ENCODE measurements around the gene LRPAP1. TPM values are rescaled to one million over a fixed set of nuclear protein-coding genes. Genes with fewer than 3 reads are reported as not detected.

Gene LRPAP1
- total RNA-seq, 4 donors from 2014 or later: 88.5 to 201 (median 174) TPM

DNA sequence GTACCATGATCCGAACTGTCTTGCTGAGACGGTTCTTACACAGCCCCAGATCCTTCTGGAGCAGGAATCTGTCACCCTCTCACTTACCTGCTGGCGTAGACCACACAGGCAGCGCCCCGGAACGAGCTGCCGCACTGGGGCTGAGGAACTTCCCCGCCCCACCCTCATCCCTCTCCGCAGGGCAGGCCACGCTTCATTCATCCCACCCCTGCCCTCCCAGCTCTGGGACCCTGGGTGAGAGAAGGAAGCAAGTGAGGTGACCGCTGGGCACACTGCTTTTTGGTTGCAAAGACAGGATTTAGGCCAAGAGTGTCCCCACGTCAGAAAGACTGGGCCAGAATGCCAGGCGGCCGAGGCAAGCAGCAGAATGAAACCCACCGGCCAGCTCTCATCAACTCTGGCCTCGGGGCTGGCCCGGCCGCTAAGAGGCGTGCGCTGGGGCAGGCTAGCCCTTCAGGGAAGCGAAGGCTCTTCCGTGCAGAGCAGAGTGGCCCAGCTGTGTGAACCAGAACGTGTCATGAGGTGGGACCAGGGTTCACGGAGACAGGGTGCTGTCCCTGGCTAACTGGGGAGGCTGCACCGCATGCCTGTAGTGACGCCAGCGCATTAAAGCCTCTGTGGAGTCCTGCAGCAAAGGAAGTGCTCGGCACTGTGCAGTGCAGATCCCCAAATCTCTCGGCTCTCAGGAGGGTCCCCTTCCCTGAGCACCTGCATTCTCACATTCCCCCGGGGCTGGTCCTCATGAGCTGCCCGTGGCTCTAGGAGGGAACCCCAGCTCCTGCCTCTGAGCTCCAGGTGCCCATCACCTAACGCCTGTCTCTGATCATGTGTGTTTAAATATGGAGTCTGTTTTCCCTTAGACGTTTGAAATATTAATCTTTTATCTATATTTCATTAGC is 6.4 kb downstream of the LRPAP1 start:
- no peaks in the 10 kb centered on the region for H3K27me3 ChIP-seq
- no peak for DNase-seq (ENCODE audit: extremely low spot score)
- no peaks in the 10 kb centered on the region for H3K9me3 ChIP-seq
- 82% methylated on average over 32 of the region's 33 CpGs for WGBS
- H3K27ac ChIP-seq (replicated peaks in 1 of 4): no peak overlapping the region
- peaks cover 32 to 85% (median 71%) of the 10 kb centered on the region in 4 donors for H3K36me3 ChIP-seq
- TF ChIP-seq POLR2AphosphoS5 (IDR thresholded peaks at IDR 0.05): no peak
- intact Hi-C loops (cut with DNase I): no loop called here
- no peak overlapping the region for H3K4me3 ChIP-seq
- peaks cover 11 to 48% (median 18%) of the 10 kb centered on the region in 4 donors for H3K4me1 ChIP-seq

- DNase-seq (ENCODE audit: extremely low spot score): no peak
- Histone ChIP-seq H3K9me3 (no peaks in the 10 kb centered on the region), H3K36me3 (peaks cover 40 to 93% (median 80%) of the 10 kb centered on the region in 4 donors), H3K27me3 (no peaks in the 10 kb centered on the region), H3K4me1 (peaks cover 4 to 39% (median 10%) of the 10 kb centered on the region in 4 donors), H3K27ac (replicated peaks in 1 of 4) (no peak overlapping the region), H3K4me3 (no peak overlapping the region)
- TF ChIP-seq POLR2AphosphoS5 (IDR thresholded peaks at IDR 0.05) (no peak), POLR2A (IDR thresholded peaks at IDR 0.05; ENCODE audit: low read depth) (no peak), EP300 (IDR thresholded peaks at IDR 0.05) (no peak), CTCF (IDR thresholded peaks at IDR 0.05) (no peak)
- WGBS: 82% methylated on average over 19 of the region's 19 CpGs
- intact Hi-C loops (cut with DNase I): no loop called here
Measured at GRCh38 chr4:3524920-3525319, 7.3 kb downstream of the LRPAP1 start.

DNA sequence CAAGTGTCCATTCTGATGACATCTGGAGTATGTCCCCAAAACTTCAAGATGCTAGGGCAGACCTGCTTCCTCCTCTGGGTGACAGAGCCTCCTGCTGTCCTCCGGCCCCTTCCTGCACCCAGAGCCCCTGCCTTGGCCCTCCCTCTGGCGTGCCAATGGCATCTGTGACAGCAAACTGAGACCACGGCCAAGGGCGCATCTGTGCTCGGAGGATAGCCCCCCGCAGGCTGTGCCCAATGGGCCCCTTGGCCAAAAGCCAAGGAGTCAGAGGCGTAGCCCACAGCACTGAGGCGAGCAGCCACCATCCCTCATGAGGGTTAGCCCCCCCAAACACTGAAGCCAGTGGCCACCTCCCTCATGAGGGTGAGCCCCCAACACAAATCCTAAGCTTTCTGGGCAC is 7.9 kb downstream of the LRPAP1 start:
- Histone ChIP-seq H3K9me3 (no peaks in the 10 kb centered on the region), H3K27ac (replicated peaks in 1 of 4) (no peak overlapping the region), H3K4me3 (no peak overlapping the region), H3K4me1 (peaks cover 0 to 34% (median 6%) of the 10 kb centered on the region in 4 donors), H3K27me3 (no peaks in the 10 kb centered on the region), H3K36me3 (peaks cover 46 to 94% (median 81%) of the 10 kb centered on the region in 4 donors)
- TF ChIP-seq POLR2AphosphoS5 (IDR thresholded peaks at IDR 0.05): no peak
- no peak for TF ChIP-seq EP300 (IDR thresholded peaks at IDR 0.05)
- TF ChIP-seq CTCF (IDR thresholded peaks at IDR 0.05): no peak
- no peak for TF ChIP-seq POLR2A (IDR thresholded peaks at IDR 0.05; ENCODE audit: low read depth)
- no peak for DNase-seq (ENCODE audit: extremely low spot score)
- intact Hi-C loops (cut with DNase I): no loop called here
- 84% methylated on average over 5 of the region's 8 CpGs for WGBS

DNA sequence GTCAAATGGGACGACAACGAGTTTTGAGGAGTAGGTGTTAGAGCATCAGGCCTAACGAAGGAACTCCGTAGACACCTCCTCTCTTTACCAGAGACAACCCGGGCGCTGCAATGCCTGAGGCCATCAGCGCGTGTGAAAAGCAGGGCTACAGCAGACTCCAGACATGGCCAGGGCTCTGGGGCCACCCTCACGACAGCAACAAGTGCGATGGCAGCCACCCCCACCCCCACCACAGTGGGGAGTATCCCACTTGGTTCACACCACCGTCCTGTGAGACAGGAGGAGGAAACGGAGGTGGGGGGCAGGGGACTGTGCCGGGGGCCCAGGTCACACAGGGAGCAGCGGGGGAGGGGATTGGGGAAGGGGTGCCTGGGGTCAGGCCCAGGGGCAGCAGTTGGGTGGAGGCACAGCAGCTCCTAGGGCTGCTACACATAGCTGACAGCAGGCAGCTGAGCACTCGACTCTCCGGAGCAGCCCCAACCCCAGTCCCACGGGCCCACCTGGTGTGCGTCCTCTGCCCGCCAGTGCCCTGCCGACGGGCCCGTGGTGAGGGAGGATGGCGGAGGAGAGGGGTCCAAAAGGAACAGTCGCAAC is 8.5 kb downstream of the LRPAP1 start:
- Histone ChIP-seq H3K4me1 (peaks cover 0 to 27% (median 4%) of the 10 kb centered on the region in 4 donors), H3K4me3 (no peak overlapping the region), H3K27me3 (no peaks in the 10 kb centered on the region), H3K27ac (replicated peaks in 1 of 4) (no peak overlapping the region), H3K9me3 (no peaks in the 10 kb centered on the region), H3K36me3 (peaks cover 52 to 94% (median 82%) of the 10 kb centered on the region in 4 donors)
- 85% methylated on average over 21 of the region's 24 CpGs for WGBS
- no peak for TF ChIP-seq CTCF (IDR thresholded peaks at IDR 0.05)
- TF ChIP-seq POLR2AphosphoS5 (IDR thresholded peaks at IDR 0.05): no peak
- no peak for TF ChIP-seq EP300 (IDR thresholded peaks at IDR 0.05)
- TF ChIP-seq POLR2A (IDR thresholded peaks at IDR 0.05; ENCODE audit: low read depth): no peak
- DNase-seq (ENCODE audit: extremely low spot score): no peak
- intact Hi-C loops (cut with DNase I): no loop called here

GRCh38 chr4:3523146-3523627 is 9.0 kb downstream of the LRPAP1 start:
- Histone ChIP-seq H3K4me3 (no peak overlapping the region), H3K27ac (replicated peaks in 1 of 4) (no peak overlapping the region), H3K4me1 (peaks cover 0 to 24% (median under 1%) of the 10 kb centered on the region in 4 donors), H3K9me3 (no peaks in the 10 kb centered on the region), H3K36me3 (peaks cover 58 to 94% (median 82%) of the 10 kb centered on the region in 4 donors), H3K27me3 (no peaks in the 10 kb centered on the region)
- intact Hi-C loops (cut with DNase I): no loop called here
- WGBS: 87% methylated on average over 9 of the region's 10 CpGs
- DNase-seq (ENCODE audit: extremely low spot score): no peak
- TF ChIP-seq POLR2AphosphoS5 (IDR thresholded peaks at IDR 0.05) (no peak), POLR2A (IDR thresholded peaks at IDR 0.05; ENCODE audit: low read depth) (no peak), EP300 (IDR thresholded peaks at IDR 0.05) (no peak), CTCF (IDR thresholded peaks at IDR 0.05) (no peak)

Measured in esophagus muscularis mucosa (tissue), 4 donors.